OCI-LY3 (cell line): ENCODE data around the gene FIS1.
"Not testable (repeated sequence)": the region's sequence is repeated elsewhere in the genome, so short reads cannot be mapped to it uniquely, and the experiment has no call there.

ENCODE experiments used
- H2AFZ ChIP-seq: fragments of 200-600, 300-600 bp; shearing (Covaris generic); 2 replicates; pipeline ENCODE4 v1.6.0; 2014; ENCODE audit warnings: antibody characterized with exemption, low read depth, low read length
- H3K27ac ChIP-seq: fragments of 200-600, 300-600 bp; sonication (generic); 2 replicates; pipeline ENCODE4 v1.5.1; 2014; ENCODE audit warnings: mild to moderate bottlenecking, low read length, moderate library complexity, mixed read lengths
- H3K27me3 ChIP-seq: fragments of 200-600, 300-600 bp; sonication (generic); 2 replicates; pipeline ENCODE4 v1.6.1; 2014; ENCODE audit warnings: low read depth, low read length, mixed read lengths
- H3K36me3 ChIP-seq: fragments of 200-600, 300-600 bp; sonication (generic); replicated peaks from 2 replicates; pipeline ENCODE3; 2014; ENCODE audit warnings: low read depth, low read length, mixed read lengths
- H3K4me1 ChIP-seq: fragments of 300-600, 200-600 bp; sonication (generic); 2 replicates; pipeline ENCODE4 v1.6.1; 2014; ENCODE audit warnings: low read length, mixed read lengths
- H3K4me2 ChIP-seq: fragments of 200-600, 300-600 bp; sonication (generic); 2 replicates; pipeline ENCODE4 v1.6.1; 2014; ENCODE audit warnings: low read length, mixed read lengths
- H3K4me3 ChIP-seq: fragments of 300-600, 200-600 bp; sonication (generic); 2 replicates; pipeline ENCODE4 v1.5.1; 2014; ENCODE audit warnings: antibody characterized with exemption, mild to moderate bottlenecking, low read length, moderate library complexity
- H3K79me2 ChIP-seq: fragments of 300-600, 200-600 bp; shearing (Covaris generic); 2 replicates; pipeline ENCODE4 v1.6.1; 2014; ENCODE audit warnings: mild to moderate bottlenecking, low read length, mixed read lengths
- H3K9ac ChIP-seq: fragments of 300-600, 200-600 bp; shearing (Covaris generic); 2 replicates; pipeline ENCODE4 v1.6.0; 2014; ENCODE audit warnings: mild to moderate bottlenecking, low read length, moderate library complexity
- H3K9me3 ChIP-seq: fragments of 200-600, 300-600 bp; shearing (Covaris generic); 2 replicates; pipeline ENCODE4 v1.6.1; 2014; ENCODE audit warnings: low read length, mixed read lengths; ENCODE audit not compliant: insufficient read depth
- H4K20me1 ChIP-seq: fragments of 200-600, 300-600 bp; sonication (generic); 2 replicates; pipeline ENCODE4 v1.6.1; 2016; ENCODE audit warnings: low read length, mixed read lengths; ENCODE audit not compliant: insufficient read depth
- EZH2phosphoT487 ChIP-seq: fragments of 200-600 bp; shearing (Covaris generic); IDR thresholded peaks from 2 replicates; pipeline ENCODE4 v1.6.1; 2018; ENCODE audit warnings: antibody characterized with exemption, mixed run types, low read depth
- TF ChIP-seq, protein P1 (sequence below): fragments of 200-600, 300-600 bp; sonication (generic); IDR thresholded peaks from 2 replicates; pipeline ENCODE4 v1.5.1; 2014; ENCODE audit warnings: antibody characterized with exemption, low read length, low read depth

The FIS1 gene

DNA sequence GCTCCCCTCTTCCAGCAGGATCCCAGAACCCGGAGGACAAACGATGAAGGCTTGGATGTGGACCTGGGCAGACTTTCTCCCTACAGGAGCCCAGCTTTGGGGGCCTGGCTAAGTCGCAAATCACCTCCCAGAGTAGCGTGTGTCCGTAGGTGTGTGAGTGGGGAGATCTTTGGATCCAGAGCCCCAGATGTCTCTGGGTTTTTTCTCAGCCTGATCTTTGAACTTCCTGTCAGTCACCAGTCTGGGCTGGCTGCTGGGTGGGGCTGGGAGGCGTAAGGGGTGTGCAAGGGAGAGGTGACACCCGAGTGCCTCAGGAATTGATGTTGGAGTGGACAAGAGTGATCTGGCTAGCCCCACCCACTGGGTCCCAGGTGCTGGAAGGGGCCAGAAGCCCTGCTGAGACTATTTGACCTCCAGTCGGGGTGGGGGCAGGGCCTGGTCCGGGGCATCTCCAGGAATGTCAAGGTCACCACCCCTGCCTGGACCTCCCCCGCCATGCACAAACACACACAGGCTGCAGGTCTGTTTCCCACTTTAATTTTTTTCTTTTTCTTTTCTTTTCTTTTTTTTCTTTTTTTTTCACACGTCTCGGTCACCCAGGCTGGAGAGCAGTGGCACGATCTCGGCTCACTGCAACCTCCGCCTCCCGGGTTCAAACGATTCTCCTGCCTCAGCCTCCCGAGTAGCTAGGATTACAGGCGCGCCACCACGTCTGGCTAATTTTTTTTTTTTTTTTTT is 43.9 kb downstream of the FIS1 start, which contains the start of gene MOGAT3:
Gene MOGAT3 (minus strand): TSS at position 175 of the 738 bp plus-strand sequence. CDS start 182 bp downstream, outside the sequence.
- H2AFZ ChIP-seq: no peak within 1 kb of the TSS
- H3K79me2 ChIP-seq: no peaks in the 10 kb centered on the region
- H3K4me1 ChIP-seq: no peaks in the 10 kb centered on the region
- no peaks in the 10 kb centered on the region for H3K36me3 ChIP-seq
- no peak within 1 kb of the TSS for H3K4me2 ChIP-seq
- no peaks in the 10 kb centered on the region for H3K27me3 ChIP-seq
- no peak within 1 kb of the TSS for H3K9ac ChIP-seq
- H3K27ac ChIP-seq: no peak within 1 kb of the TSS
- H4K20me1 ChIP-seq: no peaks in the 10 kb centered on the region
- TF ChIP-seq EZH2phosphoT487: no peak
- TF ChIP-seq, protein P1, sequence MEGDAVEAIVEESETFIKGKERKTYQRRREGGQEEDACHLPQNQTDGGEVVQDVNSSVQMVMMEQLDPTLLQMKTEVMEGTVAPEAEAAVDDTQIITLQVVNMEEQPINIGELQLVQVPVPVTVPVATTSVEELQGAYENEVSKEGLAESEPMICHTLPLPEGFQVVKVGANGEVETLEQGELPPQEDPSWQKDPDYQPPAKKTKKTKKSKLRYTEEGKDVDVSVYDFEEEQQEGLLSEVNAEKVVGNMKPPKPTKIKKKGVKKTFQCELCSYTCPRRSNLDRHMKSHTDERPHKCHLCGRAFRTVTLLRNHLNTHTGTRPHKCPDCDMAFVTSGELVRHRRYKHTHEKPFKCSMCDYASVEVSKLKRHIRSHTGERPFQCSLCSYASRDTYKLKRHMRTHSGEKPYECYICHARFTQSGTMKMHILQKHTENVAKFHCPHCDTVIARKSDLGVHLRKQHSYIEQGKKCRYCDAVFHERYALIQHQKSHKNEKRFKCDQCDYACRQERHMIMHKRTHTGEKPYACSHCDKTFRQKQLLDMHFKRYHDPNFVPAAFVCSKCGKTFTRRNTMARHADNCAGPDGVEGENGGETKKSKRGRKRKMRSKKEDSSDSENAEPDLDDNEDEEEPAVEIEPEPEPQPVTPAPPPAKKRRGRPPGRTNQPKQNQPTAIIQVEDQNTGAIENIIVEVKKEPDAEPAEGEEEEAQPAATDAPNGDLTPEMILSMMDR: no peak
- H3K4me3 ChIP-seq: no peak within 1 kb of the TSS
- H3K9me3 ChIP-seq: no peaks in the 10 kb centered on the region

DNA sequence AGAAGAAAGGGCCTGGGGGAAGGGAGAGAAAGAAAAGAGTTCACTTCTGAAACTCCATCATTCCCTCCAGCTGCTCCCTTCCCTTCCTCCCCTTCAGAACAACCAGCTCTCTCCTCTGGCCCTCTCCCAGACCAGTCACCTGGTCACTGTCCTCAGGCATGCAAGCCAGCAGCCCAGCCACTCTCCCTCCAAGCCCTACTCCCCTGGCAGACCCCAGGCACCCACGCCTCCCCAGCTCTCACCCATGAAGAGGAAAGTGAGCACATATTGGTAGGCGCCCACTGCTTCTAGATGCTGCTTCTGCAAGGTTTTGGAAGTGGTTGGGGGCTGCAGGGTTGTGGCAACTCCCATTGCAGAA is 44.4 kb downstream of the FIS1 start:
- no peak overlapping the region for H3K9ac ChIP-seq
- TF ChIP-seq, protein P1: no peak
- TF ChIP-seq EZH2phosphoT487: no peak
- H3K4me1 ChIP-seq: no peaks in the 10 kb centered on the region
- H3K36me3 ChIP-seq: no peaks in the 10 kb centered on the region
- H3K4me2 ChIP-seq: no peak overlapping the region
- H3K27ac ChIP-seq: no peak overlapping the region
- H3K4me3 ChIP-seq: no peak overlapping the region
- H3K27me3 ChIP-seq: no peaks in the 10 kb centered on the region
- no peaks in the 10 kb centered on the region for H3K9me3 ChIP-seq
- H4K20me1 ChIP-seq: no peaks in the 10 kb centered on the region
- no peaks in the 10 kb centered on the region for H3K79me2 ChIP-seq
- H2AFZ ChIP-seq: no peak overlapping the region

DNA sequence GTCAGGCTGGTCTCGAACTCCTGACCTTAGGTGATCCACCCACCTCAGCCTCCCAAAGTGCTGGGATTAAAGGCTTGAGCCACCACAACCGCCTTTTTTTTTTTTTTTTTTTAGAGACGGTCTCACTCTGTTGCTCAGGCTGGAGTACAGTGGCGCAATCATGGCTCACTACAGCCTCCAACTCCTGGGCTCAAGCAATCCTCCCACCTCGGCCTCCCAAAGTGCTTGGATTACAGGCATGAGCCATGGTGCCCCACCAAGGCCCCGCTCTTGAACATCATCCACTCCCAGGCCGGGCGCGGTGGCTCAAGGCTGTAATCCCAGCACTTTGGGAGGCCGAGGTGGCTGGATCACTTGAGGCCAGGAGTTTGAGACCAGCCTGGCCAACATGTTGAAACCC is 45.4 kb downstream of the FIS1 start:
- not testable (repeated sequence) for H3K4me2 ChIP-seq, H3K36me3 ChIP-seq, H3K27ac ChIP-seq, H3K9me3 ChIP-seq, H3K9ac ChIP-seq, H3K27me3 ChIP-seq, H3K4me1 ChIP-seq, H2AFZ ChIP-seq, H4K20me1 ChIP-seq, H3K79me2 ChIP-seq, H3K4me3 ChIP-seq

DNA sequence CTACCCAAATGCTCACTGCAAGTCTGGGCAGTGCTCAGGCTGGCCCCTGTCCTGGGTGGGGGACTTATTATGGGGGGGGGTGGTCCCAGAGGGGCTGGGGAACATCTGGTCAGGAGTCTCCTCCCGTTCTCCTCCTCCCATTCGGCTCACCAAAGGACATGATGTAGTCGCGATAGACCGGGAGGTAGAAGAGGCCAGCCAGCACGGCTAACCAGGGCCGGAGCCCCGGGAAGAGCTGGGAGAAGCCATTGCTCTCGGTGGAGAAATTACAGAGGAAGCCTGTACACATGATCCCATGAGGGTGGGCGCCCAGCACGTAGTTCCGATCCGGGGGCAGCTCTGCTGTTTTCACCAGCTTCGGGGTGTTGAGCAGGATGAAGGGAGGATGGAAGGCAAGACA is 46.4 kb downstream of the FIS1 start:
- H3K4me1 ChIP-seq: no peaks in the 10 kb centered on the region
- no peaks in the 10 kb centered on the region for H3K36me3 ChIP-seq
- H2AFZ ChIP-seq: no peak overlapping the region
- H3K9me3 ChIP-seq: no peaks in the 10 kb centered on the region
- H3K9ac ChIP-seq: no peak overlapping the region
- H3K79me2 ChIP-seq: no peaks in the 10 kb centered on the region
- H3K4me3 ChIP-seq: no peak overlapping the region
- no peaks in the 10 kb centered on the region for H4K20me1 ChIP-seq
- no peak overlapping the region for H3K4me2 ChIP-seq
- TF ChIP-seq, protein P1: no peak
- TF ChIP-seq EZH2phosphoT487: no peak
- H3K27ac ChIP-seq: no peak overlapping the region
- H3K27me3 ChIP-seq: no peaks in the 10 kb centered on the region
